OCI-M2 (cell line): Measurements from ENCODE around the gene WDR64.
"Not testable (repeated sequence)": the region's sequence is repeated elsewhere in the genome, so short reads cannot be mapped to it uniquely, and the experiment has no call there.

Source experiments
- DNase-seq: peaks from one replicate; lab custom pipeline; 2025; ENCODE audit not compliant: unreplicated experiment; lab: John Stamatoyannopoulos, UW

WDR64 gene

DNA sequence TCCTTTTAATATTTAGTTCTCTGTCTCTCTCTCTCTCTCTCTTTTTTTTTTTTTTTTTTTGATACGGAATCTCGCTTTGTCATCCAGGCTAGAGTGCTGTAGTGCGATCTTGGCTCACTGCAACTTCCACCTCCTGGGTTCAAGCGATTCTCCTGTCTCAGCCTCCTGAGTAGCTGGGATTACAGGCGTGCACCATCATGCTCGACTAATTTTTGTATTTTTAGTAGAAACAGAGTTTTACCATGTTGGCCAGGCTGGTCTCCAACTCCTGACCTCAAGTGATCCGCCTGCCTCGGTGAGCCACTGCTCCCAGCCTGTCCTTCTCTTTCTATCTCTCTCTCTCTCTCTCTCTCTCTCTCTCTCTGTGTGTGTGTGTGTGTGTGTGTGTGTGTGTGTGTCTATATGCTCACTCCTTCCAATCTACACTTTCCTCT lies 83.4 kb downstream of the WDR64 start:
- not testable (repeated sequence) for DNase-seq

DNA sequence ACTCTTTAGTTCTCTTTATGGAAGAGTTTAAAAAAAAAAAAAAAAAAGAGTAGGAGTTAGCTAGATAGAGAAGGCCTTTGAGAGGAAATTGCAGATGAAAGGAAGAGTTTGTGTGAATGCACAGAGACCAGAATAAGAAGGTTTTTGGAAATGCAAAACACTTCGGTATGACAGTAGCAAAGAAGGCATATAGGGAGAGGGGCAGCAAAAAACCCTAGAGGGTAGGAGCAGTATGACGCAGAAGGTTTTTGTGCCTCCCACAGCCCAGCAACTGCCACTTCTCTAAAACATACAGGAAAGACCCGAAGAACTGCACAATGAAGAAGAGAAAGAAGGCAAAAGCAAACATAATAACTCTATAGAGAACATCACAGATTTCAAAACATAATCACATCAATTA lies 84.3 kb downstream of the WDR64 start:
- DNase-seq = no peak

DNA sequence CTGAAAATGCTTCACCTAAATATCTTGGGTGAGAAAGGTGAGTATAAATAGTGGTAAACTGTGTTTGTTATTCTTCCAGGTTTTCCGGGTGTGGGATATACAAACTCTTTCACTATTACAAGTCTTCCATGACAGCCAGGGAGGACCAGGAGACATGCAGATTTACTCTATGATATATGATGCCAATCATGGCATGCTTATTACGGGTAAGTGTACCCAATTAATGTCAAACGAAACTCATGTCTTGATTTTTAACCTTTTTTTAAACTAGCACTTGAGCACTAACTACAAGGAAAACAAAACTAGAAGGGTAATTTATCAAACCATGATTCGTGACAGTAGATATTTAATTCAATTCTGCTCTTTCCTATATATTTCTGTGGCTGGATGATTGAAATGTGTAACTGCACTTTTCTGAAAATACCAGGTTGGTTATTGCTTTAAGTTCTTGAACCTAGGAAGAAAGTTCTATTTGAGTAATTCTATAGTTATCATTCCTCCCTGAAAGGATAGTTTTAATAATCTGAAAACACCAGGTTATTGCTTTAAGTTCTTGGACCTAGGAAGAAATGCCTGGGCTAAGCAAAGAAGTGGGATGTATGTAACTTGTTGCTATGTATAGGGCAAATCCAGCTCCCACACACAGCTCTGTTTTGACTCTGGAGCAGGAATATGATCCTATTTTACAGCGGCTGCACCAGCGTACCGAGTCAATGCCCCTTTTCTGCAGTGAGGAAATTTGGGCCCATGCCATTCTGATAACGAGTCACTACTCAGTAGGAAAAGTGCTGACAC lies 86.4 kb downstream of the WDR64 start:
- DNase-seq = no peak

DNA sequence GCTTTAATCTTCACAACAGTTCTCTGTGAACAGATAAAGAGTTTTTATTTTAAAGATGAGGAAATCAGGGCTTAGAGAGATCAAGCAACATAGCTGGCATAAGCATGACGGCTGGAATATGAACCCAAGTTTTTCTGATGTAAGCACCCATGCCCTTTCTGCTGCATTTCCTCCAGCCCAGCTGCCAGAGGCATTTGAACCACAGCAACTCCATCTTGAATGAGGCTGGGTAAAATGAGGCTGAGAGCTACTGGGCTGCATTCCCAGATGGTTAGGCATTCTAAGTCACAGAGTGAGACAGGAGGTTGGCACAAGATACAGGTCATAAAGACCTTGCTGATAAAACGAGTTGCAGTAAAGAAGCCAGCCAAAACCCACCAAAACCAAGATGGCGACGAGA lies 90.0 kb downstream of the WDR64 start:
- DNase-seq = no peak

DNA sequence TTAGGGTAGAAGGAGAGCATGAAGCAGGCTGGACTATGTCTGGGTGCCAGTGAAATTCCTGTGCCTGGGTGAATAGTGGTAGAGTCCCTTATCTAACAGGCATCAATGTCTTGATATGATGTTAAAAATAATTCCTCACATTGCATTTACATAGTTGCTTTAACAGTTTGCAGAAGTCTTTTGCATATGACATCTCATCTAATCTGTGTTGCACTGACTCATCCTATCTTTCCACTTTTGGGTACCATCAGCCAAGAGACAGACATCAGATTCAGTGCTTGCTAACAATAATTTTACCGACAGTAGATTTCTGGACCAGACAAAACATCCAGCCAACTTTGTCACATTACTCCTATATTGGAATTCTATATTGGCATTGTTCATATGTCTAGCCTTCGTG lies 92.5 kb downstream of the WDR64 start:
- no peak for DNase-seq

DNA sequence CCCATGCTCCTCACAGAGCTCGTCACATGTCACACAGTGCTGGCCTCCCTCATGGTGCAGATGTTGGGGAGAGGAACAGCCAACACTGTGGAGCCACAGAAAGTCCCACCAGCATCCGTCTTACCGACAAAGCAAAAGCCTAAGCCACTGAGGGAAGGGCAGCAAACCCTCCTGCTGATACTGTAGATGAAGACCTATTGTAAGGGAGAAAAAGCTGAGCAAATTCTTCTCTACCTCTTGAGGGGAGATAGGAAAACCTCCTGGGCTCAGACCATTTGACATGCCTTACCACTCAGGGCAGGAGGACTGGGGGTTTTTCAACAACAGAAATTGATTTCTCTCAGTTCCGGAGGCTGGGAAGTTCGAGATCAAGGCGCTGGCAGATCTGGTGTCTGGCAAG lies 95.9 kb downstream of the WDR64 start:
- DNase-seq = no peak

DNA sequence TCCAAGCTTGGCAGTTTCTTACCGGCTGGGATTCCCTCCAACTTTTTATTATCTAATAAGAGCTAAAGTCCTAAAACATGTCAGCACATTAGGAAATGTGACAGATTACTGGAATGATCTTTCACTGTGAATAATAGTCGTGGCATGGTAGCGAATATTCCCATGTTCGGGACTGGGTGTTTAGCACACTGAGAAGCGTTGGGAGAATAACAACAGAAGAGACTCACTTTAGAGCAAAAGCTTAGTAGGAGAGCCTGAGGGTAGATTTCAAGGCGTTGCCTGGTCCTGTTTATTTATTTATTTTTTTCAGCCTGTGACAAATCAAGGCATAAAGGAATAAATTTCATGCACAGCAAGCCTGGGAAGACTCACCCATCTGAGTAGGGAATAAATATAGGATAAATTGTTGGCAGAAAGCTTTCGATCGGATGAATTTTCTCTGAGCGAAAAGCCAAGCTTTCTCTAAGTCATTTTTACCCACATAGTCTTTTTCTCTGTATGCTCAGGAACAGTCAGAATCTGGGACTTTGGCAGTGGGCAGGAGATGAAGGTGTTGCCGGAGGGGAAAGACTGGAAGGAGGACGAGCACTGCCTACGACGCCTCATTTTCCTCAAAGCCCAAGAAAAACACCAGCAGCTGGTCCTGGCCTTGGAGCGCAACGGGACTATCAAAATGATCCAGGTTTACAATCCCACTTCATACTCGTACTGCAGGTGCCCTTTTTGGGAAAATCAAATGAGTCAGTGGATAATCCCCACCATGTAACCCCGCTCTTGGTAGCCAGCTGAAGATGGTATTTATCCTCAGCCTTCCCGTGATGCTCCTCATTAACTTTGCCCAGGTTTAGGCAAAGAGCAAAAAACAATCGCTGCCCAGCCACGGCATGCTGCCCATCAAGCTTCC lies 97.2 kb downstream of the WDR64 start:
- DNase-seq = no peak

DNA sequence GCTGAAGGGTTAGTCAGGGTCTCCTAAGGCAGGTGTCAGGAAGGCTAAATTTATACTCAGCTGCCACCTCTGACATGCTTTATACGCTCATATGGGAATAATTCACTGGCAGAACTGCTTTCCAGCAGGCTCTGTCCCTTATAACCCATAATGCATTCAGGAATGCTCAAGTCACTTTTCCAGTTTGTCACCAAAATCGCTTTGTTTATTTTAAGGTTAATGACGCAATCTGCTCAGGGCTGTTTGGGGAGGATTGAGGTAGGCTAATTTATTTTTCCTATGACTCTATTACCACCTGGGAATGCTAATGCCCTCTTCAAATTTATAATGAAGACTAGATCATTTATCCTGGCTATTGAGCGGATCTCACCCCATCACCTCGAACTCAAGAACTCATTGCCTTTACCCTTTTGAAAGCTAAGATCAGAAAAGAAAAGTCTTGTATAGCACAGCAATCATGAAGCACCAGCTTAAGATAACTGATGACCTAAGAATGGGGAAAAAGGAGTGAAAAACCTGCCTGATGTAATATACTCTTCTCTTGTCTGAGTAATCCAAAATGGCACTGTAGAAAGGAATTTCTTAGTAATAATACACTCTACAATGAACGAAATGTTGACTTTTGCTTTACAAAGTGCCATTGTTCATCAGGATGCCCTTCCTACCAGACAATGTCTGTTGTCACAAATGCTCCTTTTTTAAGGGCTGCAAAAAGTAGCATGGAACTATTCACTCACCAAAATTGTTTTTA lies 98.0 kb downstream of the WDR64 start:
- no peak for DNase-seq

DNA sequence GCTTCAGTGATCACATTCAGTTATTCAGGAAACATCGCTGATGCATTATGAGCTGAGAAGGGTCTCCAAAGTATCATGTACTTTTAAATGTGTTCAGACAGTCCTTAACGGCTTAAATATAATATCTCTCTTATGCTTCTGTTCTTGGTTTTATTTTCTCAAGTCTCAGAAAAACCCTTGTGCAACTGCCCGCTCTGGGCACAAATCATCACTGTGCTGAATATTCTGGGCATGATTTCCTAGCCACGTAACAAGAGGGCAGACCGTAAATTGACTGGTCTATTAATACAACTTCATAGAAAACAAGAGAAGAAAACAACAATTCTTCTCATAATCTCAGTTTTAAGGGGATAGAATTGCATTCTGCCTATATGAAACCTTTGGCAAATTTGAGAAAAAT lies 99.4 kb downstream of the WDR64 start:
- DNase-seq = no peak

DNA sequence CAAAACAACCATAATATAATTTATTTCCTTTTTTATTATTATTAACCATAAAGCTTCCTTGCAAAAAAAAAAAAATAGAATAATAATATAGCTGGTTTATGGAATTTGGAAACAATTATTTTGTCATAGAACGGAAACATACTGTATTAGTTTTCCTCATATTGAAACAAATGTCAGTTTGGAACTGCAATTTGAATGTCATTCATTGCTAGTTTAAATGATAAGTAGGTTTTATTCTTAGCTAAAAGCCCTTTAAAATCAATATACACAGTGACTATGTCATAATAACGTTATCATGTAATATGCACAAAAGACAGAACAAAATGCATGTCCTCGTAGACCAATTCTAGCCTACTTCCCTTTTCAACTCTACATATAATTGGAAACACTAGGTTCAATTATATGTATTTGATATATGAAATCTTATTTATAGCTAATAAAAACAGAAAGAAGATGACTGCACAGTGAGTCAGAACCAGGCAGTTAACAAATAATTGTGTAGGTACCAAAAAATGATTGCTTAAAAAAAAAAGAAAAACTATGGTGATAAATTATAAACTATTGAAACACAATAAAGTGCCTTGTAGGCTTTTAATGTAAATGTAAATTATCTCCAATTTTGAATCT lies 110.7 kb downstream of the WDR64 start:
- DNase-seq = no peak

DNA sequence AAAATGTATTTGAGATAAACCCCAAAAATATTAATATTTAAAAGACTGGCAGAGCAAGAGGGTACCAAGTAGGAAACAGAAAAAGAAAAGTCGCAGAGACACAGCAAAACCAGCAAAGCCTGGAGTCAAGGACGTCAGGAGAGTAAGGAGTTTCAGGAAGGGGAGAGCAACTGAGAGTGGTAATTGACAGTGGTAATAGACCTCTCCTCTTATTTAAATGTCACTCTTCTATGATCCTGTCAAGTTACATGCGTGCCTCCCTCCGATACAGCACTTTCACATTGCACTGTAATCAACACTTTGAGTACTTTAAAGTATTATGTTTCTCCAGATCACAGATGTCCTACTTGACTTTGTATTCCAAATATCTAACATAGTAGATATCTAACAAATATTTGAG lies 113.3 kb downstream of the WDR64 start:
- no peak for DNase-seq

DNA sequence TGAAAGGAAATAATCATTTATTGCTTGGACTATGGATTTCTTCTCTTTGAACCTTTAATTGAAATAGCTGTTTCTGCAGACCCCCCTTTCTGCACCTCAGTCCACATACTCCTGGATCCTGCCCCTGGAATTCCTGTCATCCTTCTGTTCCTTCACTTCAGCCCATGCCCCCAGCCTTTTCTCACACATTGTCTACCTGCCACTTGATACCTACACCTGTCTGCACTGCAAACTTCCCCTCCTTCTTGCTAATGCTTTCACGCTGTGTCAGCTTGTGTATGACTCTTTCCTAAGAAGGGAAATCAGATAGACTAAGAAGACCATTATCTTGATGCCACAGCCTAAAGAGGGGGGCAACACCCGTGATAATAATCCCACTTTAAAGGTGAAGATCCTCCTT lies 115.7 kb downstream of the WDR64 start:
- DNase-seq = no peak

DNA sequence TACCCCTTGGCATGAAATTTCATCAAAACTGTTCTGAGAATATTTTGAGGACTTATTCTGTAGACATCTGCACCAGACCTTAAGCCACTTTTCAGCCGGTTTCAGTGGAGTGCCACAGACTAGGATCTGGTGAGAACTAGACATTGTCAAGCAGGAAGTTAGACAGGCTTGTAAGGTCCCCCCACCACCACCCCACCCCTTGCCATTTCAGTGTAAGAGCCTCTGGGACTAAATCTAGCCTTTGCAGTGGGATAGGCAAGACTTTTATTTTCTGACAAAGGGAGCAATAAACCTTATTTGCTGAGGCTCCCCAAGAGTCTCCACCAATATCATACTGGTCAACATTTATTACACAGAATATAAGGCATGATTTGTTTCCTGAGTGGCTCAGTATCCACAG lies 118.0 kb downstream of the WDR64 start:
- DNase-seq = no peak

DNA sequence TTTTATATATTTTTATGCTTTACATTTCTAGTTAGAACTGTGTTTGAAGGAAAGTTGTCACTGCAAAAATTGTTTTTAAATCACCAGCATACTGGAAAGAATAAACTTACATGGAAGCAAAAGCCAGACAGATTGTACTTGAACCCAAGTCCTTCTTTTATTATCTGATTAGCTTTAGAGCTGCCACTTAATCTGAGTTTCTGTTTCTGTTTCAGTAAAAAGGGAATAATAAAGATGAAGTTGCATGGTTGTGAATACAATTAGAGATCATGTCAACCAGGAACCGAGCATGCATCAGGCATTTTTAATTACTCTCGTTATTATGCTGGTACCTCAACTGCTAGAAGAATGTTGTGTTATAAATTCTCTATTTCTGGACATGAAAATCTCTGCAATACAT lies 119.0 kb downstream of the WDR64 start:
- DNase-seq = no peak

DNA sequence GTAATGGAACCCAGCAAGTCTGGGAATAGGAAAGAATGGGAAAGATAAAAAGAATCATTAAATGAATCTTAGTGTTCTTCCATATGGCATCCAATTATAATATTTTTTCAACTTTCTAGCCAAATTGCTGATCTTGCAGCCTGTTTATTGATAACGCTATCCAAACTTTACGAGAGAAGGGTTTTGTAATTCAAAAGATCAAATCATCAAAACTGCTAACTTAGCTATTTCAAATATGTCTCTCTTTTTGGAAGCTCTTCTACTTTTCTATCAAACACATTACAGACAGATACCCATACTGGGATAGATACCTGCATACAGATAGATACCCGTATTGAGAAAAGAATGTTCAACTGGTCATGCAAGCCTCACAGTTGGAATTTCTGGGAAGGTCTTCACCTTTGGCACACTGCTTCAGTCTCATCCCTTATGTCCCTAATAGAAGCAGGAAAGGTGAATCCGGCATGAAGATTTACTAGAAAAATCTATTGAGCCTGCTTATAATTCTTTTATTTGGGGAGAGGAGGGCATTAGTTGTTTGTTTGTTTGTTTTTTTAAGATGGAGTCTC lies 120.9 kb downstream of the WDR64 start:
- no peak for DNase-seq

DNA sequence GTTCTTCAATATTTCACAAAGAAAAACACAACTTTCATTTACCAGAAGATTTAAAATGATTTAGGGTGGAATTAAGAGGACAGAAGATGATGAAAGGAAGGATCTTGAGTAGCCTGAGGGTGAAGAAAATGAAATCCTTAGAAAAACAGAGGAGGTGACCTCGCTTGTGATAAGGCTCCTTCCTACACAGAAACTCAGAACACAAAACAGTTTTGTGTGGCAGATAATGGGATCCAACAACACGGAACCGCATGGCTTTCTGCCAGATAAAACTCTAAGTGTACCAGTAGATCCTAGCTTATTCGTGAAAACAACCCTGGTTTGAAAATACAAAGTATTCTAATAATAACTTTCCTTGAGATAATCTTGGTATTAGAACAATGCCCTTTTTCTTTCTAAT lies 121.9 kb downstream of the WDR64 start:
- no peak for DNase-seq

DNA sequence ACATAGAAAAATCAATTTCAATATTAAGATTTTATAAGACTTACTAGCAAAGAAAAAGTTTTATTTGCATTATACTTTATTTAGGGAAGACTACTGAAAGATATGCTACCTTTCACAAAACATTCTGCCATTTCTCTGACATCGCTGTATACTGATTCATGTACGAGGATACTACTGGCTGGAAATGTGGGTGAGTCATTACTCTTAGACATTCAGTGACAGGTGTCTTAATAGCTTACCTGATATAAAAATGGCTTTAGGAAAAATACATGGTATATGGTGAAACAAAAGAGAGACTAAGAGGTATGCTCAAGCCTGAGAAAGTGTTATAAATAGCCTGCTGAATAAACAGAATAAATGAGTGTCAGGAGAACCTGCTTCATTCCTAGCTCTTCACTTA lies 122.9 kb downstream of the WDR64 start:
- DNase-seq = no peak

DNA sequence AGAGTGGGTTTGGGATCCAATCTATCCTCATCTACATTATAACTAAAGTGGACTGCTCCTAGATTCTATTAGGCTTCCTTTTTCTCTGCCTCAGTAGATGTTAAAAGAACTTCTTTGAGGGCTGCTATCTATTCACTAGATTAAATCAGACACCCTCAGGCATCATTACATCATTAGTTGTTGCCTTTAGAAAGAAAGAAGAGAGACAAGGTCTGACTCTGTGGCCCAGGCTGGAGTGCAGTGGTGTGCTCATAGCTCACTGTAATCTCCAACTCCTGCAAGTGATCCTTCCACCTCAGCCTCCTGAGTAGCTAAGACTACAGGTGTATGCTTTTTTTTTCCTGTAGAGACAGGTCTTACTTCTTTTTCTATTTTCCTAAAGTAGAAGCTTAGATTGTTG lies 124.8 kb downstream of the WDR64 start:
- no peak for DNase-seq

DNA sequence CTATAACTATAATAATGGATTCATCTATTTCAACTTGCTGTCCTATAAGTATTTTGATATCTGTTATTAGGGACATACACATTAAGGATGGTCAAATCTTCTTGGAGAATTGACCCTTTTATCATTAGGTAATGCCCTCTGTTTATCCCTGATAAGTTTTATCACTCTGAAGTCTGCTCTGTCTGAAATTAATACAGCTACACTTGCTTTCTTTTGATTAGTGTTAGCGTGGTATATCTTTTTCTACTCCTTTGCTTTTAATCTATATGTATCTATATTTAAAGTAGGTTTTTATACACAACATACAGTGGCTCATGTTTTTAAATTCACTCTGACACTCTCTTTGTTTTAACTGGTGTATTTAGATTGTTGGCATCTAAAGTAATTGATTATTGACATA lies 126.0 kb downstream of the WDR64 start:
- no peak for DNase-seq

DNA sequence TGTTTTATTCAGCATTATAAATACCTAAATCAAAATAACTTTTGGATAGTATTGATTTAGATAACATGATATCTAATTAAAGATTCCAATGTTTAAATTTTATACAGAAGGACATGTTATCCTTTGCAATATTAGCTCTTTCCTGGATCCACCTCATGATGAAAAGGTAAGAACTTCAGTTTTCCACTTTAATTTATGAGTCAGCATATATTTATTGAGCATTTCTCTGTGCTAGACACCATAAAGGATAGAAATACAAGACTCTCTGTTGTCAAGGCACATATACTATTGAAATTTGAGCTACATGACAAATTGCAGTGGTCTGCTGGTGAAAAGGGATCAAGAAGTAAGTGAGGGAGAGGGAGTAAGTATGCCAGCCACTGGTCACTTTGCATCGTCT lies 127.8 kb downstream of the WDR64 start:
- DNase-seq = no peak

DNA sequence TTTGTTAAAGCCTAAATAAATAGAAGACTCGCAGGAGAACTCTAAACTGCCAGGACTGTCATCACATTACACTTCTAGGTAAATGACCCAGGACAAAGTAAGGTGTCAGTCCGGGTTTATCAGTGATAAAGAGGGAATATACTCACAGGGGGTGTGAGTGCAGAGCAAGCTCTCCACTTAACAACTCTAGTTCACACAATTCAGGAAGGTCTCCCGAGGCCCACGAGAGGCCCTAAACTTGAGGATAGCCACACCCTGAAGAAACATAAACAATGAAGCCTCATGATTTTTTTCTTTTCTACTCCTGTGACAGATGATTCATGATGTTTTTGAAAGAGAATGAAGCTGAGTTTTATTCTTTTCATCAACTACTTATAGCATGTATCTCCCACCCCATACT lies 130.3 kb downstream of the WDR64 start:
- no peak for DNase-seq
